HCT116 (cell line): ENCODE measurements around the gene TMEM79. TPM values are rescaled to one million over a fixed set of nuclear protein-coding genes. Genes with fewer than 3 reads are reported as not detected.

ENCODE experiments used
- ATAC-seq: fragments of 200-7000 bp; cut with Tn5 transposase; 2 replicates; pipeline ENCODE4 v1.9.1; 2020; ENCODE audit warnings: mild to moderate bottlenecking, moderate library complexity
- Bru-seq: library from RNA; stranded (reverse); fragments of 400-500 nt; gene quantifications from one replicate; lab custom pipeline; 2021; lab: Mats Ljungman, UMichigan
- BruChase-seq, 2 experiments: library from RNA; stranded (reverse); fragments of 400-500 nt; gene quantifications; one replicate each; lab custom pipeline; 2021; lab: Mats Ljungman, UMichigan
- BruUV-seq: library from RNA; stranded (reverse); fragments of 400-500 nt; replicated peaks from 2 replicates; lab custom pipeline; 2021; lab: Mats Ljungman, UMichigan
- CTCF ChIA-PET: fragments of 300-600 bp; sonication (Branson Sonifier 250); formaldehyde crosslinking; loops from one replicate; lab custom pipeline; 2021; ENCODE audit warnings: antibody characterized with exemption; lab: Charles Lee
- POLR2A ChIA-PET: fragments of 300-600, 350-600 bp; sonication (Branson Sonifier 250); formaldehyde crosslinking; loops from one replicate; lab custom pipeline; 2021; ENCODE audit warnings: antibody characterized with exemption; lab: Charles Lee
- RAD21 ChIA-PET, 2 experiments: fragments of 300-600 bp; sonication (Branson Sonifier 250); formaldehyde crosslinking; loops; one replicate each; lab custom pipeline; 2023; ENCODE audit warnings: low total read pairs in 2 of 2; ENCODE audit not compliant: uncharacterized antibody in 2 of 2, unreplicated experiment in 2 of 2, low non-redundant PET in 1 of 2; lab: Charles Lee
- DNase-seq: peaks from one replicate; pipeline ENCODE4 v3.0.0-alpha.2; 2010; ENCODE audit warnings: low read depth, low spot score
- H2AFZ ChIP-seq: fragments of 200-600 bp; shearing (Covaris generic), sonication (generic); 2 replicates; pipeline ENCODE4 v1.6.1; 2017; ENCODE audit warnings: low read depth, mixed run types, mixed read lengths, antibody characterized with exemption, low read length; ENCODE audit not compliant: poor library complexity, severe bottlenecking
- H3K27ac ChIP-seq: 2 replicates; pipeline ENCODE4 v1.5.1; 2012; ENCODE audit warnings: low read depth, low read length
- H3K27me3 ChIP-seq: fragments of 200-600 bp; sonication (generic); 2 replicates; pipeline ENCODE4 v1.6.1; 2016; ENCODE audit warnings: mixed run types, low read length, mixed read lengths; ENCODE audit not compliant: insufficient read depth
- H3K36me3 ChIP-seq, 2 experiments: fragments of 200-500 bp in 1 of 2; fragments of 200-600 bp in 1 of 2; sonication (Bioruptor generic) in 1 of 2; sonication (generic) in 1 of 2; 2 replicates each; pipeline versions ENCODE4 v1.5.1 to v1.6.1; 2014 to 2016; ENCODE audit warnings: low read length in 2 of 2, inconsistent platforms in 1 of 2, mixed read lengths in 1 of 2, mixed run types in 1 of 2; ENCODE audit not compliant: insufficient read depth in 2 of 2, control insufficient read depth in 1 of 2
- H3K4me1 ChIP-seq, 2 experiments: fragments of 200-600 bp in 1 of 2; sonication (generic) in 1 of 2; 2 replicates each; pipeline versions ENCODE4 v1.5.1 to v1.6.1; 2012 to 2017; ENCODE audit warnings: low read length in 2 of 2, inconsistent platforms in 1 of 2, mild to moderate bottlenecking in 1 of 2, mixed read lengths in 1 of 2, mixed run types in 1 of 2, moderate library complexity in 1 of 2; ENCODE audit not compliant: insufficient read depth in 2 of 2, control insufficient read depth in 1 of 2
- H3K4me2 ChIP-seq: fragments of 200-600 bp; sonication (generic); 2 replicates; pipeline ENCODE4 v1.6.1; 2017; ENCODE audit warnings: mixed run types, low read length, mixed read lengths
- H3K4me3 ChIP-seq, 2 experiments: fragments of 200-600 bp in 1 of 2; sonication (generic) in 1 of 2; replicated peaks in 1 of 2; 2 replicates each; pipeline ENCODE4 v1.5.1; 2011 to 2016; ENCODE audit warnings: low read length in 2 of 2, control low read depth in 1 of 2, low read depth in 1 of 2, mild to moderate bottlenecking in 1 of 2, mixed read lengths in 1 of 2, mixed run types in 1 of 2
- H3K79me2 ChIP-seq: fragments of 200-600 bp; sonication (generic); 2 replicates; pipeline ENCODE4 v1.6.1; 2017; ENCODE audit warnings: mild to moderate bottlenecking, mixed run types, low read length, moderate library complexity, mixed read lengths; ENCODE audit not compliant: insufficient read depth
- H3K9ac ChIP-seq: fragments of 200-600 bp; sonication (generic); 2 replicates; pipeline ENCODE4 v1.6.1; 2016; ENCODE audit warnings: low read length, mixed read lengths
- H3K9me2 ChIP-seq: fragments of 200-600 bp; sonication (generic), shearing (Covaris generic); 2 replicates; pipeline ENCODE4 v1.6.1; 2017; ENCODE audit warnings: mixed run types, mild to moderate bottlenecking, moderate library complexity; ENCODE audit not compliant: insufficient read depth
- H3K9me3 ChIP-seq, 2 experiments: fragments of 200-500 bp in 1 of 2; fragments of 200-600 bp in 1 of 2; sonication (Bioruptor generic) in 1 of 2; sonication (generic) in 1 of 2; 2 replicates each; pipeline ENCODE4 v1.6.1; 2014 to 2017; ENCODE audit warnings: low read length in 2 of 2, mixed read lengths in 2 of 2, inconsistent platforms in 1 of 2, low read depth in 1 of 2, mild to moderate bottlenecking in 1 of 2, mixed run types in 1 of 2, moderate library complexity in 1 of 2; ENCODE audit not compliant: control insufficient read depth in 1 of 2, insufficient read depth in 1 of 2
- H4K20me1 ChIP-seq: fragments of 200-600 bp; sonication (generic), shearing (Covaris generic); 2 replicates; pipeline ENCODE4 v1.6.1; 2017; ENCODE audit warnings: mixed run types, mild to moderate bottlenecking, moderate library complexity; ENCODE audit not compliant: insufficient read depth
- CBX3 ChIP-seq: IDR thresholded peaks from 2 replicates; pipeline ENCODE4 v1.6.1; 2012; ENCODE audit warnings: low read depth
- CEBPB ChIP-seq: IDR thresholded peaks from 2 replicates; pipeline ENCODE4 v1.6.1; 2012; ENCODE audit warnings: low read depth
- ELF1 ChIP-seq: IDR thresholded peaks from 2 replicates; pipeline ENCODE4 v1.6.1; 2012; ENCODE audit warnings: low read depth, borderline replicate concordance
- EZH2 ChIP-seq: fragments of 200-600 bp; sonication (generic); IDR thresholded peaks from 2 replicates; pipeline ENCODE4 v1.6.1; 2017; ENCODE audit warnings: antibody characterized with exemption, mixed run types
- EZH2phosphoT487 ChIP-seq: fragments of 200-600 bp; IDR thresholded peaks from 2 replicates; pipeline ENCODE4 v1.6.1; 2018; ENCODE audit warnings: antibody characterized with exemption, borderline replicate concordance
- JUND ChIP-seq: IDR thresholded peaks from 2 replicates; pipeline ENCODE4 v1.6.1; 2012
- POLR2A ChIP-seq: IDR thresholded peaks from 2 replicates; pipeline ENCODE4 v1.7.0; 2011; ENCODE audit warnings: borderline replicate concordance; ENCODE audit not compliant: insufficient read depth, insufficient read length; ENCODE audit errors: extremely low read depth
- POLR2AphosphoS5 ChIP-seq: IDR thresholded peaks from 2 replicates; pipeline ENCODE4 v1.6.1; 2011; ENCODE audit warnings: mild to moderate bottlenecking, low read depth, low read length, moderate library complexity
- SIN3A ChIP-seq: IDR thresholded peaks from 2 replicates; pipeline ENCODE4 v1.6.1; 2012; ENCODE audit warnings: low read depth
- SP1 ChIP-seq: IDR thresholded peaks from 2 replicates; pipeline ENCODE4 v1.6.1; 2012; ENCODE audit warnings: low read depth
- SRF ChIP-seq: IDR thresholded peaks from 2 replicates; pipeline ENCODE4 v1.6.1; 2012; ENCODE audit warnings: low read depth
- ZNF274 ChIP-seq: fragments of 200-500 bp; sonication (Bioruptor generic); IDR thresholded peaks from 2 replicates; pipeline ENCODE4 v1.6.1; 2014; ENCODE audit warnings: mild to moderate bottlenecking, low read depth, low read length, inconsistent platforms
- intact Hi-C: fragments of 100-400 bp; cut with micrococcal nuclease; formaldehyde crosslinking; loops from 2 replicates; pipeline ENCODE4 v1.10.0; 2022
- long read RNA-seq: library from polyadenylated mRNA; unstranded; transcript quantifications from one replicate; pipeline ENCODE4 v2.0.0, GENCODE V29; 2021; ENCODE audit not compliant: unreplicated experiment
- polyA plus RNA-seq: library from polyadenylated mRNA; unstranded; fragments of >200 nt; gene quantifications from 2 replicates; pipeline ENCODE4 v1.2.1, GENCODE V29; 2012; ENCODE audit warnings: missing spikeins
- total RNA-seq: library from RNA; stranded (reverse); gene quantifications from one replicate; pipeline ENCODE4 v1.2.1, GENCODE V29; 2021; ENCODE audit not compliant: unreplicated experiment
- TF ChIP-seq, protein P1 (sequence below): IDR thresholded peaks from 2 replicates; pipeline ENCODE4 v1.6.1; 2012
- TF ChIP-seq, protein P2 (sequence below): IDR thresholded peaks from 2 replicates; pipeline ENCODE4 v1.6.1; 2012; ENCODE audit warnings: low read depth
- TF ChIP-seq, protein P3 (sequence below): IDR thresholded peaks from 2 replicates; pipeline ENCODE4 v1.6.1; 2012

Gene TMEM79, protein sequence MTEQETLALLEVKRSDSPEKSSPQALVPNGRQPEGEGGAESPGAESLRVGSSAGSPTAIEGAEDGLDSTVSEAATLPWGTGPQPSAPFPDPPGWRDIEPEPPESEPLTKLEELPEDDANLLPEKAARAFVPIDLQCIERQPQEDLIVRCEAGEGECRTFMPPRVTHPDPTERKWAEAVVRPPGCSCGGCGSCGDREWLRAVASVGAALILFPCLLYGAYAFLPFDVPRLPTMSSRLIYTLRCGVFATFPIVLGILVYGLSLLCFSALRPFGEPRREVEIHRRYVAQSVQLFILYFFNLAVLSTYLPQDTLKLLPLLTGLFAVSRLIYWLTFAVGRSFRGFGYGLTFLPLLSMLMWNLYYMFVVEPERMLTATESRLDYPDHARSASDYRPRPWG
- total RNA-seq (6.3 TPM), Bru-seq, nascent RNA (percentile 43 among the genes with signal in this experiment), BruChase-seq, experiment 1, labeled RNA remaining after a 6-hour chase (percentile 43 among the genes with signal in this experiment), BruChase-seq, experiment 2, labeled RNA remaining after a 2-hour chase (percentile 51 among the genes with signal in this experiment)
- 2.1 and 3.1 TPM in 2 replicates for polyA plus RNA-seq
- long read RNA-seq, partial matches to known transcripts, result 4 of 10 reads
- long read RNA-seq, other reads (novel, unspliced or antisense), result 3 of 10 reads

DNA sequence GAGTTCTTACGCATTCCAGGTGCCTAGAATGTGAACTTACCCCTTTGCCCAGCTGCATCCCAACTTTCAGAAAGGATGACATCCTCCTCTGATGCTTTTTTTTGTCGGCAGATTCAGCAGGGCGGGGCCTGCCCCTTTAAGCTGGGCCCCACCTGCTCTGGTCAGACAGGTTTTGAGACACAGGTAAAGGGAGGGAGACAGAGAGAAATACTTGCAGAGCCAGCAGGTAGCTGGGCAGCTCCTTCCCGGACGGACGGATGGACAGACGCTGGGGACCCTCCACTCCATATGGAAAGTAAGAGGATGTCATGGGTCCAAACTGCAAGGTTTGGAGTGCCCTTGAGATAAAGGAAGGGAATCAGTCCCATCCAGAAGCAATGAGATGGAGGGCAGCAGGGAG lies at the start of gene TMEM79:
Gene TMEM79 (plus strand): TSS at position 214 of the 400 bp plus-strand sequence. CDS start 902 bp downstream, outside the sequence.
- H3K27me3 ChIP-seq, result no peaks in the 10 kb centered on the region
- TF ChIP-seq, protein P1, sequence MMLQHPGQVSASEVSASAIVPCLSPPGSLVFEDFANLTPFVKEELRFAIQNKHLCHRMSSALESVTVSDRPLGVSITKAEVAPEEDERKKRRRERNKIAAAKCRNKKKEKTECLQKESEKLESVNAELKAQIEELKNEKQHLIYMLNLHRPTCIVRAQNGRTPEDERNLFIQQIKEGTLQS, result no peak
- TF ChIP-seq SP1, result peak; percentile 28; the same call in 1 of the 2 replicates
- TF ChIP-seq, all 23 proteins: peak for 1
- Histone ChIP-seq H3K9me2 (no peaks in the 10 kb centered on the region), H3K9ac (peak within 1 kb of the TSS; percentile 98), H3K4me1 (peaks cover 25 to 27% of the 10 kb centered on the region in 2 experiments), H3K4me3 (peak within 1 kb of the TSS; percentile 77 to 96), H3K27ac (peak within 1 kb of the TSS; percentile 90), H3K79me2 (peaks cover 44% of the 10 kb centered on the region), H2AFZ (no peak within 1 kb of the TSS), H3K36me3 (peaks cover 2 to 13% of the 10 kb centered on the region in 2 experiments; a peak in 3 of 4 replicates), H3K9me3 (no peaks in the 10 kb centered on the region), H4K20me1 (peaks cover 10% of the 10 kb centered on the region; the same call in 1 of the 2 replicates), H3K4me2 (peak within 1 kb of the TSS; percentile 91)
- intact Hi-C loops, result no loop called here
- BruUV-seq, result no TSS peak
- ChIA-PET POLR2A (no interaction called here), RAD21 (no interaction called here), CTCF (interaction anchor here (2.3 kb wide), 1 partner anchor 35 kb away, joined by 6 read pairs; no protein-coding TSS in a partner anchor)
- ATAC-seq (no peak), DNase-seq (no peak)

DNA sequence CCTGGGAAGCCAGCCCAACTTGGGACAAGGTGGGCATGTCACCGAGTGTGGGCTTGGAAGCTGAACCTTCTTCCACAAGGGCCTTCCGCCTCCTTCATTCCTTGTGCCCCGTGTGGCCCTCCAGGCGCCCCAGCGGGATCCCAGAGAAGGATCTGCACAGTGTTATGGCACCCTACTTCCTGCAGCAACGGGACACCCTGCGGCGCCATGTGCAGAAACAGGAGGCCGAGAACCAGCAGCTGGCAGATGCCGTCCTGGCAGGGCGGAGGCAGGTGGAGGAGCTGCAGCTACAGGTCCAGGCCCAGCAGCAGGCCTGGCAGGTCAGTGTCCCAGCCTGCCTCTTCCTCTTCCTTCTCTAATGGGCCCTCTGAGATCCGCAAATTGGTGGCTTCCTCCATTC lies 48.0 kb upstream of the TMEM79 start:
- no peak overlapping the region for H2AFZ ChIP-seq
- ChIA-PET RAD21 (no interaction called here), CTCF (no interaction called here), POLR2A (no interaction called here)
- peaks cover 8 to 25% of the 10 kb centered on the region in 2 experiments for H3K4me1 ChIP-seq
- H3K4me3 ChIP-seq, result no peak overlapping the region
- DNase-seq (no peak), ATAC-seq (no peak)
- H3K36me3 ChIP-seq, result peaks cover 0 to 11% of the 10 kb centered on the region in 2 experiments; a peak in 2 of 4 replicates
- H4K20me1 ChIP-seq, result no peaks in the 10 kb centered on the region
- H3K9me2 ChIP-seq, result no peaks in the 10 kb centered on the region
- intact Hi-C loops, result no loop called here
- H3K27me3 ChIP-seq, result no peaks in the 10 kb centered on the region
- H3K27ac ChIP-seq, result no peak overlapping the region
- H3K79me2 ChIP-seq, result no peaks in the 10 kb centered on the region
- BruUV-seq, result no TSS peak
- no peak overlapping the region for H3K4me2 ChIP-seq
- H3K9me3 ChIP-seq, result no peaks in the 10 kb centered on the region
- H3K9ac ChIP-seq, result no peak overlapping the region
- no peak for TF ChIP-seq CEBPB
- TF ChIP-seq SP1, result no peak
- TF ChIP-seq SIN3A, result no peak
- no peak for TF ChIP-seq CBX3
- no peak for TF ChIP-seq ZNF274
- no peak for TF ChIP-seq ELF1
- TF ChIP-seq EZH2, result no peak
- no peak for TF ChIP-seq POLR2AphosphoS5
- no peak for TF ChIP-seq SRF
- no peak for TF ChIP-seq JUND
- TF ChIP-seq, protein P2, sequence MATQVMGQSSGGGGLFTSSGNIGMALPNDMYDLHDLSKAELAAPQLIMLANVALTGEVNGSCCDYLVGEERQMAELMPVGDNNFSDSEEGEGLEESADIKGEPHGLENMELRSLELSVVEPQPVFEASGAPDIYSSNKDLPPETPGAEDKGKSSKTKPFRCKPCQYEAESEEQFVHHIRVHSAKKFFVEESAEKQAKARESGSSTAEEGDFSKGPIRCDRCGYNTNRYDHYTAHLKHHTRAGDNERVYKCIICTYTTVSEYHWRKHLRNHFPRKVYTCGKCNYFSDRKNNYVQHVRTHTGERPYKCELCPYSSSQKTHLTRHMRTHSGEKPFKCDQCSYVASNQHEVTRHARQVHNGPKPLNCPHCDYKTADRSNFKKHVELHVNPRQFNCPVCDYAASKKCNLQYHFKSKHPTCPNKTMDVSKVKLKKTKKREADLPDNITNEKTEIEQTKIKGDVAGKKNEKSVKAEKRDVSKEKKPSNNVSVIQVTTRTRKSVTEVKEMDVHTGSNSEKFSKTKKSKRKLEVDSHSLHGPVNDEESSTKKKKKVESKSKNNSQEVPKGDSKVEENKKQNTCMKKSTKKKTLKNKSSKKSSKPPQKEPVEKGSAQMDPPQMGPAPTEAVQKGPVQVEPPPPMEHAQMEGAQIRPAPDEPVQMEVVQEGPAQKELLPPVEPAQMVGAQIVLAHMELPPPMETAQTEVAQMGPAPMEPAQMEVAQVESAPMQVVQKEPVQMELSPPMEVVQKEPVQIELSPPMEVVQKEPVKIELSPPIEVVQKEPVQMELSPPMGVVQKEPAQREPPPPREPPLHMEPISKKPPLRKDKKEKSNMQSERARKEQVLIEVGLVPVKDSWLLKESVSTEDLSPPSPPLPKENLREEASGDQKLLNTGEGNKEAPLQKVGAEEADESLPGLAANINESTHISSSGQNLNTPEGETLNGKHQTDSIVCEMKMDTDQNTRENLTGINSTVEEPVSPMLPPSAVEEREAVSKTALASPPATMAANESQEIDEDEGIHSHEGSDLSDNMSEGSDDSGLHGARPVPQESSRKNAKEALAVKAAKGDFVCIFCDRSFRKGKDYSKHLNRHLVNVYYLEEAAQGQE, result no peak
- TF ChIP-seq EZH2phosphoT487, result no peak
- TF ChIP-seq, protein P3, sequence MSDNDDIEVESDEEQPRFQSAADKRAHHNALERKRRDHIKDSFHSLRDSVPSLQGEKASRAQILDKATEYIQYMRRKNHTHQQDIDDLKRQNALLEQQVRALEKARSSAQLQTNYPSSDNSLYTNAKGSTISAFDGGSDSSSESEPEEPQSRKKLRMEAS, result no peak
- TF ChIP-seq POLR2A, result no peak
